Activated CD4-positive, alpha-beta T cell treated with anti-CD3 and anti-CD28 coated beads, Interleukin-2, amount 50 U/mL, for 1 hour (primary cell): Measurements from ENCODE around the gene STK17A.
"Not testable (repeated sequence)": the region's sequence is repeated elsewhere in the genome, so short reads cannot be mapped to it uniquely, and the experiment has no call there.

Experiments used
- DNase-seq: peaks from one replicate; pipeline ENCODE4 v3.0.0-alpha.2; 2020

The STK17A gene

DNA sequence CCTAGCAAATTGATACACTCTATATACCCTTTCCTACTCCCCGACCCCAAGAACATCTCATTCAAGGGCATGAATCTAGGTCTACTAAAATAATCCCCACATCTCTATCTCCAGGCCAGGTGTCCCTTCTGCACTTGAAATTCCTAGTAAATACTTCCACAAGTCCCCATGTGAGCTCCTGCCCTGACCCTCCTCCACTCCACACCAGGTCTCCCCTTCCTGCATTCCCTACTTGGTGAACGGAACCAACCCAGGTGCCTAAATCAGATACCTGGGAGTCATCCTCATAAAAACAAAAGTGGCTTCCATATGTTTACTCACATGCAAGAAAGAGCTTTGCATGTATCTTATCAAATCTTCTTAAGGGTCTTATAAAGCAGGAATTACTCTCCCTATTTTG is 77.2 kb downstream of the STK17A start:
- no peak for DNase-seq

DNA sequence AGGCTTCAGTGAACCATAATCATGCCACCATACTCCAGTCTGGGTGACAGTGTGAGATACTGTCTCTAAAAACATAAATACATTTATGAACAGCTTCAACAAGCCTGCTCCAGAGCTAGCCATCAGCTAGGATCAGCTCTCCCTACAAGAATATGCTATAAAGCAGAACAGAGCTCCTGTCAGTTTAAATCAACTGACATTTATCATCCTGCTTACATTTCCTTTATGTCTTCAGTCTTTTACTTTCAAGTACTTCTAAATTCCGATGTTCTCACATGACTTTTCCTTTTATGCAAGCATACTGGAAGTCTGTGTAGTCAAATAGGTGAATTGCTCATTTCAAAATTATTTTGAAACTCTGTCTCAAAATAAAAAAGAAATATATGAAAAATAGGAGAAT is 81.8 kb downstream of the STK17A start:
- no peak for DNase-seq

DNA sequence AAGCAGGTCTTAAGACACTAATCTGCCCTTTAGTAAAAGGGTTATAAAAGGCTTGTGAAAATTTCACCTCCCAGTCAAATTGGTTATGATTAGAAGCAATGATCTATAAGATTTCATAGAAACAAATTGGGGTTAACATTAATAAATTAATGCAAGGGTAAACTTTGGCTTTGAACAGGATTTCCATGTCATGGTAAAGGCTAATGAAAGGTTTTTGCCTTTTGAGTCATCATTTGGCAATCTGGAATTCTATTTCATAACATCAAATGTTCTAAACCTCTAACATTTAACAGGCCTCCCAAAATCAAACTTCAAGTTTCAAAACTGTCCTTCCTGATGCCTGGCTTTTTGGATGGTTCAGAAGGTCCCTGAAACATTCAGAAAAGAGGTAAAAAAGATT is 84.0 kb downstream of the STK17A start:
- DNase-seq, result no peak

DNA sequence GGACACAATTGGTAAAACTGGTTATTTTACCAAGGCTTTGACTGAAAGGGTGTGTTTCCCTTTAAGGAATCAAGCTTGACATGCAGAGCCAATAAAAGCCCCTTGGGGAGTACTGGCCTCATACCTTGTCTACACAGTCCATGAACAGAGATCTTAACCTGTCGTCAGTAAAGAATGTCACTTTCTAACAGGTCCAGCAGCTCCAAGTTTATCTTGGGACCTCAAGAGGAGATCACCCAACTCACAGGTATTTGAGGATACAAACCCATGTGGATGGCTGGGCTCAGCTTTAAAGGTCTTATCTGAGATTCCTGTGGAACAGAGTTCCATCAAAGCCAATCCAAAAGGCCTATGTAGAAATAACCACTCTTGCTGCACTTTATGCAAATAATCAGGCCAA is 85.1 kb downstream of the STK17A start:
- DNase-seq, result no peak

DNA sequence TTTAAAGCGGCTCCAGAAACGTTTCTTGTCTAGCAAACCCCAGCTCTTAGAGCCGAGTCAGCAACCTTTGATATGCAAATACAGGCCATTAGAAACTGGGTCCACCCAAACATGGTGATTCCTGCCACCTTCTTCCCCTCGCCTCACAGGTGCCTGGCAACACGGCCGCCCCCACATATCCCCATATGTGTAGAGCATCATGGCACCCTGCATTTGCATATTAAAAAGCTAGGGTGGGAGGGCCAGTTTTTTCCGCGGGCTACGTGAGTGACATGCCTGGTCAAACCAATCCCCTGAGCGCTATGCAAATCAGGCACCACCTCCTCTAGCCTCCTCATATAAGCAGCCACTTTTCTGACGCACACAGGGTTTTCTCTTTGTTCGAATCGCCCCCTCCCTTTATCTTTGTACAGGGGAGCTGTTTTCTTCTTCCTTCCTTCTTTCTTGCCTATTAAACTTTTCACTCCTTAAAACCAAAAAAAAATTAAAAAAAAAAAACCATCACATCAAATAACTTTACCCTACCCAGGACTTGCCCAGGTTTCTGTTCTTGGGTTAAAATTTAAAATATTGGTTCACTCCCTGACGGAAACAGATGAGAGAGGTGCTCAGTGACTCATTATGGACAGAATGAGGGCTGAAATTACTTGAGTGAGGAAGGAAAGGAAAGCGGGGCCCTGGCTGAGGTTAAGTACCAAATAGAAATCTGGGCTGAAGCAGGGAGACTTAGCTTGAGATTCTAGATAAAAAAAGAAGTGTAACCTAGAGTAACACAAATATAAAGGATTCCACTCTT is 86.6 kb downstream of the STK17A start:
- peak; percentile 65 for DNase-seq

DNA sequence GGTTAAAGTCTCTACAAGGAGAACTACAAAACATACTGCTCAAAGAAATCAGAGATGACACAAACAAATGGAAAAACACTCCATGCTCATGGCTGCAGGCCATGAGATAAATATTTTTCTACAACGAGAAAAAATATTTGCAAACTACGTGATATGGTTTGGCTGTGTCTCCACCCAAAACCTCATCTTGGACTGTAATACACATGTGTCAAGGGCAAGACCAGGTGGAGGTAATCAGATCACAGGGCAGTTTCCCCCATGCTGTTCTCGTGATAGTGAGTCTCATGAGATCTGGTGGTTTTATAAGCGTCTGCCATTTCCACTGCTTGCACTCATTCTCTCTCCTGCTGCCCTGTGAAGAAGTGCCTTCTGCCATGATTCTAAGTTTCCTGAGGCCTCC is 88.6 kb downstream of the STK17A start:
- no peak for DNase-seq

DNA sequence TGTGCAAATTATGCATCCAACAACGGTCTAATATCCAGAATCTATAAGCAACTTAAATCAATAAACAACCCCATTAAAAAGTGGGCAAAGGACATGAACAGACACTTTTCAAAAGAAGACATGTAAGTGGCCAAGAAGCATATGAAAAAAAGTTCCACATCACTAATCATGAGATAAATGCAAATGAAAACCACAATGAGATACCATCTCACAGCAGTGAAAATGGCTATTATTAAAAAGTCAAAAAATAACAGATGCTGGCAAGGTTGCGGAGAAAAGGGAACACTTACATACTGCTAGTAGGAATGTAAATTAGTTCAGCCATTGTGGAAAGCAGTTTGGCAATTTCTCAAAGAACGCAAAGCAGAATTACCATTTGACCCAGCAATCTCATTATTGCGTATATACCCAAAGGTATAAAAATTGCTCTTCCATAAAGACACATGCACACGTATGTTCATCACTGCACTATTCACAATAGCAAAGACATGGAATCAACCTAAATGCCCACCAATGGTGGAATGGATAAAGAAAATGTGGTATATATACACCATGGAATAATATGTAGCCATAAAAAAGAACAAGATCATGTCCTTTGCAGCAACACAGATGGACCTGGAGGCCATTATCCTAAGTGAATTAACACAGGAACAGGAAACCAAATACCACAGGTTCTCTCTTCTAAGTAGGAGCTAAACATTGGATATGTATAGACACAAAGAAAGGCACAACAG is 90.5 kb downstream of the STK17A start:
- not testable (repeated sequence) for DNase-seq

DNA sequence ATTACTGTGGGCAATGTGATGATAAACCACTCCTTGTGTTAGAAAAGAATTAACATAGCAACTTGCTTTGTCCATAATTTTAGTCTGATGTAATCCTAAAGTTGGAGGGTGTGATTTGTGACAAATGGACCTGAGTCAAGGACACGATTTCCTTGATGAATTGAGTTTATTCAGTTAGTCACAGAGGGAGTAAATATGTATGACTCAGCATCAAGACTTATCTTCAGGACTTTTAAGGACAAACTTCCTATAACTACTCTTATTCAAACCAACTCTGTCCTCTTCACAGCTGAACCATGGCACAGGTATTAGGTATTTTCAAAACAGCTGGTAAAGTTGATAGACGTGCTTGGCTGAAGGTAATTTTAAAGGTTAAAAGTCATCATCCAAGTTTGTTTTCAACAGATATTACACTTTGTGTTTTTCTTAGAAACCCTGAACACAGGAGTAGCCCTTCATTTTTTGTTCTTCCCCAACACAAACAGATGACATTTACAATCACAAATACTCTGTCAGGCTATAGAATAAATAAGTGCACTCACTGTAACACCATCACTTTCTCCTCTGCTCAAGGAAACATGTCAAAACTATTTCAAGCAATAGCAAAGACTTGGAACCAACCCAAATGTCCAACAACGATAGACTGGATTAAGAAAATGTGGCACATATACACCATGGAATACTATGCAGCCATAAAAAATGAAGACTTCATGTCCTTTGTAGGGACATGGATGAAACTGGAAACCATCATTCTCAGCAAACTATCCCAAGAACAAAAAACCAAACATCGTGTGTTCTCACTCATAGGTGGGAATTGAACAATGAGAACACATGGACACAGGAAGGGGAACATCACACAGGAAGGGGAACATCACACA is 91.9 kb downstream of the STK17A start:
- DNase-seq, result no peak
